ENCODE measurements around the gene XCR1. TPM values are rescaled to one million over a fixed set of nuclear protein-coding genes. Genes with fewer than 3 reads are reported as not detected.

The XCR1 gene
- total RNA-seq, 4 donors from 2014 or later, result 0.07 to 0.15 TPM; not detected in 2

DNA sequence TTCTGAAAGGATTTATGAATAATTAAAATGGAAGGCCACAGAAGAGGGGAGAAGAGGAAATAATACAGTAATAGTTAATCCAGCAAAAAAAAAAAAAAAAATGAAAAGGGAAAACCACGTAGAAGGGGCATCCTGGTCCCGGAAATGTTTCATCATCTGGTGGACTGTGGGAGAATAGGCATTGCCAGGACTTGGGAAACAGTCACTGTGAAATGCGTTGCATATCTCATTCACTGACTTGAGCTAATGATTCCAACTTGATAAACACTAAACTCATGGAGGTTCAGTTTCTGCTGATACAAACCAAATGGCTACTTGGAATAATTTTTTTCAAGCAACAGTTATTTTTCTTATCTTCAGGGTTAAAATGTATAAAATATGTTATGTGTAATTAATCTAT is 3.2 kb downstream of the XCR1 start:
- Histone ChIP-seq H3K9me3 (no peaks in the 10 kb centered on the region), H3K27me3 (no peaks in the 10 kb centered on the region), H3K4me3 (no peak overlapping the region), H3K4me1 (no peaks in the 10 kb centered on the region), H3K36me3 (no peaks in the 10 kb centered on the region), H3K27ac (no peak overlapping the region)
- DNase-seq, result no peak
- no peak for TF ChIP-seq POLR2A (IDR thresholded peaks at IDR 0.05)
- TF ChIP-seq, protein P1, sequence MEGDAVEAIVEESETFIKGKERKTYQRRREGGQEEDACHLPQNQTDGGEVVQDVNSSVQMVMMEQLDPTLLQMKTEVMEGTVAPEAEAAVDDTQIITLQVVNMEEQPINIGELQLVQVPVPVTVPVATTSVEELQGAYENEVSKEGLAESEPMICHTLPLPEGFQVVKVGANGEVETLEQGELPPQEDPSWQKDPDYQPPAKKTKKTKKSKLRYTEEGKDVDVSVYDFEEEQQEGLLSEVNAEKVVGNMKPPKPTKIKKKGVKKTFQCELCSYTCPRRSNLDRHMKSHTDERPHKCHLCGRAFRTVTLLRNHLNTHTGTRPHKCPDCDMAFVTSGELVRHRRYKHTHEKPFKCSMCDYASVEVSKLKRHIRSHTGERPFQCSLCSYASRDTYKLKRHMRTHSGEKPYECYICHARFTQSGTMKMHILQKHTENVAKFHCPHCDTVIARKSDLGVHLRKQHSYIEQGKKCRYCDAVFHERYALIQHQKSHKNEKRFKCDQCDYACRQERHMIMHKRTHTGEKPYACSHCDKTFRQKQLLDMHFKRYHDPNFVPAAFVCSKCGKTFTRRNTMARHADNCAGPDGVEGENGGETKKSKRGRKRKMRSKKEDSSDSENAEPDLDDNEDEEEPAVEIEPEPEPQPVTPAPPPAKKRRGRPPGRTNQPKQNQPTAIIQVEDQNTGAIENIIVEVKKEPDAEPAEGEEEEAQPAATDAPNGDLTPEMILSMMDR (IDR thresholded peaks at IDR 0.05), result no peak
- intact Hi-C loops (cut with DNase I; ENCODE audit: low total_unique reads), result no loop called here

DNA sequence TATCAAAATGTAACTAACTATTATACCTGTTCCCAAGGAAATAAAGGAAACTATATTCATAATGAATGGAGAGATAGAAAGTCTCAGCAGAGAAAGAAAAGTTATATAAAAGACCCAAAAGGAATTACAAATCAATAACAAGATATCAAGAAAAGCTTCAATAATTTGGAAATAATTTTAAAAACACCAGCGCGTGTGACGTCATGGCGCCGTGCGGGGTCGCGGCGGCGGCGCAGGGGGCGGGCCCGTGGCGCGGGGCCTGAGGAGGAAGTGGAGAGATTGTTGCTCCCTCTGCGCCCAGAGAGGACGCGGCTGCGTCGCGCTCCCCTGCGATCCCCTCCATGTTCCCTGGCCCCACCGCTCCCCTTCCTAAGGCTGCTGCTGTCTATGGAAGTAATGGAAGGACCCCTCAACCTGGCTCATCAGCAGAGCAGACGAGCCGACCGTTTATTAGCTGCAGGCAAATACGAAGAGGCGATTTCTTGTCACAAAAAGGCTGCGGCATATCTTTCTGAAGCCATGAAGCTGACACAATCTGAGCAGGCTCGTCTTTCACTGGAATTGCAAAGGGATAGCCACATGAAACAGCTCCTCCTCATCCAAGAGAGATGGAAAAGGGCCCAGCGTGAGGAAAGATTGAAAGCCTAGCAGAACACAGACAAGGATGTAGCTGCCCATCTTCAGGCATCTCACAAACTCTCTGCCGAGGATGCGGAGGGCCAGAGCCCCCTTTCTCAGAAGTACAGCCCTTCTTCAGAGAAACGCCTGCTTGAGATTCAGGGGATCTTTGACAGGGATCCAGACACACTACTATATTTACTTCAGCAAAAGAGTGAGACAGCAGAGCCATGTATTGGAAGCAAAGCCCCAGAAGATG is 4.1 kb downstream of the XCR1 start:
- H3K4me1 ChIP-seq, result no peaks in the 10 kb centered on the region
- no peaks in the 10 kb centered on the region for H3K27me3 ChIP-seq
- intact Hi-C loops (cut with DNase I; ENCODE audit: low total_unique reads), result no loop called here
- no peaks in the 10 kb centered on the region for H3K36me3 ChIP-seq
- H3K27ac ChIP-seq, result no peak overlapping the region
- no peak for DNase-seq
- H3K9me3 ChIP-seq, result no peaks in the 10 kb centered on the region
- no peak overlapping the region for H3K4me3 ChIP-seq
- TF ChIP-seq POLR2A (IDR thresholded peaks at IDR 0.05), result no peak
- TF ChIP-seq, protein P1 (IDR thresholded peaks at IDR 0.05), result no peak

DNA sequence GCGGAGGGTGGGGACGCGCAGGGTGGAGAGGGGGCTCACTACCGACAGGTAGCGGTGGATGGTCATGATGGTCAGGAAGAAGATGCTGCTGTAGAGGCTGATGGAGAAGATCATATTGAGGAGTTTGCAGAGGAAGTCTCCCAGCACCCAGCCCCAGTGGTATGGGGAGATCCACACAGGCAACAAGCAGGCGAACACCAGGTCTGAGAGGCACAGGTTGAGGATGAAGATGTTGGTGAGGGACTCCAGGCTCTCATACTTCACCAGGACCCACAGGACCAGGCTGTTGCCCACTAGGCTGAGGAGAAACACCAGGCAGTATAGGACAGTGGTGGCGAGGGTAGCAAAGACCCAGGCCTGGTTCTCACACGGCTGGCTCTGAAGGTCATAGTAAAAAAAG is 5.8 kb downstream of the XCR1 start:
- no peaks in the 10 kb centered on the region for H3K36me3 ChIP-seq
- TF ChIP-seq, protein P1 (IDR thresholded peaks at IDR 0.05), result no peak
- TF ChIP-seq POLR2A (IDR thresholded peaks at IDR 0.05), result no peak
- no peaks in the 10 kb centered on the region for H3K4me1 ChIP-seq
- H3K27me3 ChIP-seq, result no peaks in the 10 kb centered on the region
- H3K9me3 ChIP-seq, result no peaks in the 10 kb centered on the region
- H3K27ac ChIP-seq, result no peak overlapping the region
- intact Hi-C loops (cut with DNase I; ENCODE audit: low total_unique reads), result no loop called here
- no peak for DNase-seq
- no peak overlapping the region for H3K4me3 ChIP-seq

DNA sequence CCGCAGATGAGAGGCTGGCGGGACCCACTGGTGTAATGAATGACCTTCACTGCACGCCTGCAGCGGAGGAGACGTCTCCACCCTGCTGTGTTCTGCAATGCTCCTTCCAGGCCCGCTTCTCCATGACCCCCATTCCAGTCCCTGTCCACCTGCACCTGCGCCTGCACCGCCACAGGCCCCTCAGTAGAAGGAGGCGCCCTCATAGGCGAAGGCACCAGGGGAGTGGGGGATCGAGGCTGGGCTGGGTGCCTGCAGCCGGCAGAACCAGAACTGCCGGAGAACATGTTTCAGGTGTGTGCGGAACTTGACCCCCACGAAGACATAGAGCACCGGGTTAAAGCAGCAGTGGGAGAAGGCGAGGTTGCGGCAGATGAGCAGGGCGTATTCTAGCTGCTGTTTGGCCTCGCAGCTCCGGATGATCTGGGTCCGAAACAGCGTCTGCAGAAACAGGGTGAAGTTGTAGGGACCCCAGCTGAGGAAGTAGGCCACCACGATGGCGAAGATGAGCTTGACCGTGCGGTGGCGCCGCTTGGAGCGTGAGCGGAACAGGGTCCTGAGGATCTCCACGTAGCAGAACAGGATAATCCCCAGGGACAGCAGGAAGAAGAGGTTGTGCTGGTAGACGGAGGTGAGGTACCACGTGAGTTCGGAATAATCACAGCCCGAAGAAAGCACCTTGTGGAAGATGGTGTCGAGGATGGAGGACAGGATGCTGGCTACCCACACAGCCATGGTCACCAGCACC is 6.3 kb downstream of the XCR1 start:
- intact Hi-C loops (cut with DNase I; ENCODE audit: low total_unique reads), result no loop called here
- no peaks in the 10 kb centered on the region for H3K4me1 ChIP-seq
- DNase-seq, result no peak
- no peak overlapping the region for H3K27ac ChIP-seq
- no peaks in the 10 kb centered on the region for H3K36me3 ChIP-seq
- TF ChIP-seq, protein P1 (IDR thresholded peaks at IDR 0.05), result no peak
- no peak for TF ChIP-seq POLR2A (IDR thresholded peaks at IDR 0.05)
- H3K27me3 ChIP-seq, result no peaks in the 10 kb centered on the region
- H3K4me3 ChIP-seq, result no peak overlapping the region
- no peaks in the 10 kb centered on the region for H3K9me3 ChIP-seq

DNA sequence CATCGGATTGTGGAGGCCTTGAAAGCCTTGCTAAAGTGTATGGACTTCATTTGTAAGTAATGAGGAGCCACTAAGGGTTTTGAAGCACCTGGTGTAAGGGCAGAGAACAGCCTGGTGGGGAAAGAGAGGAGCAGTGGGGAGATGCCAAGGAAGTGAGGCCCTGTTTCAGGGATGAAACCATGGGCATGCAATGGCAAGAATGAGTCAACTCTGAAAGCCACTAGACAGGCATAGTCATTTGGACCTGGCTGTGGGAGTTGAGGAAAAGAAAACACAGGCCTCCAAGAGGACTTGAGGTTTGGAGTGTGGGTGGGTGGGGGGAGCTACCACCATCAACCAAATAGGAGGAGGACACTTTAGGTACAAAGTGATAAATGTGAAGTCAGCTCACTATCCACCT is 7.6 kb downstream of the XCR1 start:
- TF ChIP-seq POLR2A (IDR thresholded peaks at IDR 0.05), result no peak
- TF ChIP-seq, protein P1 (IDR thresholded peaks at IDR 0.05), result no peak
- Histone ChIP-seq H3K9me3 (no peaks in the 10 kb centered on the region), H3K27me3 (no peaks in the 10 kb centered on the region), H3K27ac (no peak overlapping the region), H3K36me3 (no peaks in the 10 kb centered on the region), H3K4me1 (no peaks in the 10 kb centered on the region), H3K4me3 (no peak overlapping the region)
- no peak for DNase-seq
- intact Hi-C loops (cut with DNase I; ENCODE audit: low total_unique reads), result no loop called here
